Hematopoietic multipotent progenitor cell treated with erythropoietin and hydrocortisone succinate and interleukin-3 and kit ligand, for 4 days (in vitro differentiated cells): ENCODE measurements around the gene TMBIM6.
"Not testable (repeated sequence)": the region's sequence is repeated elsewhere in the genome, so short reads cannot be mapped to it uniquely, and the experiment has no call there.

Experiments
- DNase-seq: peaks from one replicate; pipeline ENCODE4 v3.0.0-alpha.2; 2015

TMBIM6 gene

GRCh38 chr12:49777800-49778748 is 36.7 kb downstream of the TMBIM6 start:
- DNase-seq, result peak; percentile 55

- no peak for DNase-seq
Measured at GRCh38 chr12:49779581-49779980, 38.2 kb downstream of the TMBIM6 start.

GRCh38 chr12:49780914-49781313 is 39.6 kb downstream of the TMBIM6 start:
- DNase-seq, result not testable (repeated sequence)

GRCh38 chr12:49783917-49784676 is 42.7 kb downstream of the TMBIM6 start:
- DNase-seq, result peak; percentile 76

GRCh38 chr12:49784756-49785409 is 43.5 kb downstream of the TMBIM6 start:
- peak; percentile 35 for DNase-seq

- no peak for DNase-seq
Measured at GRCh38 chr12:49787672-49788071, 46.3 kb downstream of the TMBIM6 start.

- DNase-seq, result no peak
Measured at GRCh38 chr12:49789992-49790391, 48.6 kb downstream of the TMBIM6 start.

- no peak for DNase-seq
Measured at GRCh38 chr12:49790741-49791555, 49.6 kb downstream of the TMBIM6 start.

GRCh38 chr12:49791700-49792099 is 50.3 kb downstream of the TMBIM6 start:
- no peak for DNase-seq

- DNase-seq, result no peak
Measured at GRCh38 chr12:49792181-49792970, 51.0 kb downstream of the TMBIM6 start.

- DNase-seq, result no peak
Measured at GRCh38 chr12:49792976-49793580, 51.7 kb downstream of the TMBIM6 start.

- no peak for DNase-seq
Measured at GRCh38 chr12:49793620-49794019, 52.3 kb downstream of the TMBIM6 start.

- no peak for DNase-seq
Measured at GRCh38 chr12:49794021-49794420, 52.7 kb downstream of the TMBIM6 start.

- DNase-seq, result no peak
Measured at GRCh38 chr12:49794811-49795653, 53.7 kb downstream of the TMBIM6 start.

- no peak for DNase-seq
Measured at GRCh38 chr12:49795654-49796105, 54.3 kb downstream of the TMBIM6 start.

GRCh38 chr12:49796155-49796554 is 54.8 kb downstream of the TMBIM6 start:
- DNase-seq, result no peak

GRCh38 chr12:49796606-49797448 is 55.5 kb downstream of the TMBIM6 start:
- DNase-seq, result no peak

GRCh38 chr12:49797449-49797776 is 56.1 kb downstream of the TMBIM6 start:
- no peak for DNase-seq

GRCh38 chr12:49798248-49798647 is 56.9 kb downstream of the TMBIM6 start:
- DNase-seq, result no peak
